ENCODE data around the gene SLC12A2. TPM values are rescaled to one million over a fixed set of nuclear protein-coding genes. Genes with fewer than 3 reads are reported as not detected.

SLC12A2 gene
- total RNA-seq, 2 donors from 2014 or later, result 51.3 to 195 TPM

DNA sequence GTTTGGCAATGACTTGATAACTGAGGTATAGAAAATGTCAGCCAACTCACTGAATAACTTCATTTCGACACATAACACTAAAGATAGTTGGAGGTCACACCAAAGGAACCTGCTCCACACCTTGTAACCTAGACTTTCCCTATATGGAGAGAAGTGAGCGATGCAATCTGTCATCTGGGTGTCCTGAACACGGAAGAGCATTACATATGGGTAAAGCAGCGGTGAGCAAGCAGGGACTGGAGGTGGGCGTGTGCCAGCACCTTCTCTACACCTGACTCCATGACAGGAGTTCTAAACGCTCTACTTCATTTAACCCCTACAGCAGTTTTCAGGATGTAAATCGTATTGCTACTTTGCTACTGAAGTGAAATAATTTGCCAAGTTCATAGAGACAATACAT is 152.8 kb downstream of the SLC12A2 start:
- TF ChIP-seq POLR2AphosphoS5 (IDR thresholded peaks at IDR 0.05), result no peak
- TF ChIP-seq, protein P1, sequence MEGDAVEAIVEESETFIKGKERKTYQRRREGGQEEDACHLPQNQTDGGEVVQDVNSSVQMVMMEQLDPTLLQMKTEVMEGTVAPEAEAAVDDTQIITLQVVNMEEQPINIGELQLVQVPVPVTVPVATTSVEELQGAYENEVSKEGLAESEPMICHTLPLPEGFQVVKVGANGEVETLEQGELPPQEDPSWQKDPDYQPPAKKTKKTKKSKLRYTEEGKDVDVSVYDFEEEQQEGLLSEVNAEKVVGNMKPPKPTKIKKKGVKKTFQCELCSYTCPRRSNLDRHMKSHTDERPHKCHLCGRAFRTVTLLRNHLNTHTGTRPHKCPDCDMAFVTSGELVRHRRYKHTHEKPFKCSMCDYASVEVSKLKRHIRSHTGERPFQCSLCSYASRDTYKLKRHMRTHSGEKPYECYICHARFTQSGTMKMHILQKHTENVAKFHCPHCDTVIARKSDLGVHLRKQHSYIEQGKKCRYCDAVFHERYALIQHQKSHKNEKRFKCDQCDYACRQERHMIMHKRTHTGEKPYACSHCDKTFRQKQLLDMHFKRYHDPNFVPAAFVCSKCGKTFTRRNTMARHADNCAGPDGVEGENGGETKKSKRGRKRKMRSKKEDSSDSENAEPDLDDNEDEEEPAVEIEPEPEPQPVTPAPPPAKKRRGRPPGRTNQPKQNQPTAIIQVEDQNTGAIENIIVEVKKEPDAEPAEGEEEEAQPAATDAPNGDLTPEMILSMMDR (IDR thresholded peaks at IDR 0.05), result no peak
- Histone ChIP-seq H3K4me3 (no peak overlapping the region), H3K9me3 (no peaks in the 10 kb centered on the region), H3K27me3 (replicated peaks; ENCODE audit: insufficient read depth) (no peaks in the 10 kb centered on the region), H3K4me1 (replicated peaks) (no peaks in the 10 kb centered on the region), H3K36me3 (no peaks in the 10 kb centered on the region), H3K27ac (no peak overlapping the region)
- intact Hi-C loops (cut with DNase I), result no loop called here
- no peak for DNase-seq (ENCODE audit: low spot score)
- 87% methylated on average over 7 of the region's 7 CpGs for WGBS

GRCh38 chr5:128237000-128237399 is 153.4 kb downstream of the SLC12A2 start:
- Histone ChIP-seq H3K4me1 (replicated peaks) (no peaks in the 10 kb centered on the region), H3K36me3 (no peaks in the 10 kb centered on the region), H3K9me3 (no peaks in the 10 kb centered on the region), H3K4me3 (no peak overlapping the region), H3K27ac (no peak overlapping the region), H3K27me3 (replicated peaks; ENCODE audit: insufficient read depth) (no peaks in the 10 kb centered on the region)
- no peak for DNase-seq (ENCODE audit: low spot score)
- 56% methylated on average over 2 of the region's 2 CpGs for WGBS
- TF ChIP-seq, protein P1 (IDR thresholded peaks at IDR 0.05), result no peak
- TF ChIP-seq POLR2A (IDR thresholded peaks at IDR 0.05) (no peak), POLR2AphosphoS5 (IDR thresholded peaks at IDR 0.05) (no peak)
- intact Hi-C loops (cut with DNase I), result no loop called here

GRCh38 chr5:128237546-128237945 is 154.0 kb downstream of the SLC12A2 start:
- H3K36me3 ChIP-seq, result no peaks in the 10 kb centered on the region
- no peak for TF ChIP-seq POLR2AphosphoS5 (IDR thresholded peaks at IDR 0.05)
- TF ChIP-seq, protein P1 (IDR thresholded peaks at IDR 0.05), result no peak
- TF ChIP-seq POLR2A (IDR thresholded peaks at IDR 0.05), result no peak
- no peaks in the 10 kb centered on the region for H3K27me3 ChIP-seq (replicated peaks; ENCODE audit: insufficient read depth)
- 33% methylated on average over 8 of the region's 8 CpGs for WGBS
- intact Hi-C loops (cut with DNase I), result no loop called here
- H3K9me3 ChIP-seq, result no peaks in the 10 kb centered on the region
- no peak overlapping the region for H3K27ac ChIP-seq
- H3K4me3 ChIP-seq, result no peak overlapping the region
- H3K4me1 ChIP-seq (replicated peaks), result no peaks in the 10 kb centered on the region
- no peak for DNase-seq (ENCODE audit: low spot score)

Data from prostate gland (tissue), 2 donors.